ENCODE data around the gene BOLA3.

Gene BOLA3

DNA sequence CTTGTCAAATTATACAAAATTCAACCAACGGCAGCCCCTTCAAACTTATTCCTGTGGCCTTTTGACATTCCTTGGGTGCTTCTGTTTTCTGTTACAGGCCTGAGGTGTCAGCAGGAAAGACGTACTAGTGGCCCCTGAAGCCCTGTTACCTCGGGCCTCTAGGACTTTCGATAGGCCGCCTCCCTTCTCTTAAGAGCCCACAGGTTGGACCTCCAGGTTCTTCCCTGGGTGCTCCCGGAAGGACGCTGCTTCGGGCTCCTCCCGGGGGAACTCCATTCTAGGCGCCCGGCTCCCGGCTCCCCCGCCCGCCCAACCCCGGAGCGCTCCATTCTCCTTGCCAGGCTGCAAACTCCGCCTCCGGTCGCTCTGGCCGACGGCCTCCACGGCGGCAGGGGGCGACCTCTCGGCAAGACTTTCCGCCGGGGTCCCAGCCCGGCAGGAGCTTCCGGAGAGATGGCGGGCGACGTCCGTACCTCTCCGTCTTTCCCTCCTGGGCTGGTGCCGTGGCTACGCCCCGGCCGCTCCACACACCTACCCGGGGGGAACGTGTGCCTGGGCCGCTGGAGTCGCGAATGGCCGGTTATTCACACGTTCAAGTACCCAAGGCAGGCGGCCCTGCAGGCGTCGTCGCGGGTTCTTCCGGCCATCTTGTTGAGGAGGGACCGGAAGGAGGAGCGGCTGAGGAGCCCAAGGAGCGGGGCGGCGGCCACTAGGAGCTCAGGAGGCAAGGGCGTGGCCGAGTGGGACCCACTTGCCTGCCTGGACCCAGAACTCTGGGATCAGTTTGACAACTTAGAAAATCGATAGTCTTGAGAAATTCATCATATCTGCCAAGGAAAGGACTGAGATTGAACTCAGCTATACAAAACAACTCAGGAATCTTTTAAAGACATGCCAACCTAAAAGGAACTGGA, 27.5 kb downstream of the BOLA3 start (continued):
- TF ChIP-seq, protein P1, sequence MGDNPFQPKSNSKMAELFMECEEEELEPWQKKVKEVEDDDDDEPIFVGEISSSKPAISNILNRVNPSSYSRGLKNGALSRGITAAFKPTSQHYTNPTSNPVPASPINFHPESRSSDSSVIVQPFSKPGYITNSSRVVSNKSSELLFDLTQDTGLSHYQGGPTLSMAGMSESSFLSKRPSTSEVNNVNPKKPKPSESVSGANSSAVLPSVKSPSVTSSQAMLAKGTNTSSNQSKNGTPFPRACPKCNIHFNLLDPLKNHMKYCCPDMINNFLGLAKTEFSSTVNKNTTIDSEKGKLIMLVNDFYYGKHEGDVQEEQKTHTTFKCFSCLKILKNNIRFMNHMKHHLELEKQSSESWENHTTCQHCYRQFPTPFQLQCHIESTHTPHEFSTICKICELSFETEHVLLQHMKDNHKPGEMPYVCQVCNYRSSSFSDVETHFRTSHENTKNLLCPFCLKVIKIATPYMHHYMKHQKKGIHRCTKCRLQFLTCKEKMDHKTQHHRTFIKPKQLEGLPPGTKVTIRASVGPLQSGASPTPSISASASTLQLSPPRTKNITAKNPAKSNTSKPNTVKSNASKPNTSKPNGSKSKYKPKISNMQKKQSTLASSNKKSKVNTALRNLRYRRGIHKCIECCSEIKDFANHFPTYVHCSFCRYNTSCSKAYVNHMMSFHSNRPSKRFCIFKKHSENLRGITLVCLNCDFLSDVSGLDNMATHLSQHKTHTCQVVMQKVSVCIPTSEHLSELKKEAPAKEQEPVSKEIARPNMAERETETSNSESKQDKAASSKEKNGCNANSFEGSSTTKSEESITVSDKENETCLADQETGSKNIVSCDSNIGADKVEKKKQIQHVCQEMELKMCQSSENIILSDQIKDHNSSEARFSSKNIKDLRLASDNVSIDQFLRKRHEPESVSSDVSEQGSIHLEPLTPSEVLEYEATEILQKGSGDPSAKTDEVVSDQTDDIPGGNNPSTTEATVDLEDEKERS (tag by site-specific recombination; IDR thresholded peaks at IDR 0.05), result 0 out of 2 replicates have a peak, but pooled peaks have one; percentile 83
- TF ChIP-seq ZNF157 (tag by site-specific recombination; IDR thresholded peaks at IDR 0.05) (no peak), ZBTB48 (tag by site-specific recombination; IDR thresholded peaks at IDR 0.05) (peak; percentile 53; the same call in 1 of the 2 replicates), MZF1 (tag by site-specific recombination; IDR thresholded peaks at IDR 0.05; ENCODE audit: borderline replicate concordance) (no peak), ZNF248 (tag by site-specific recombination; IDR thresholded peaks at IDR 0.05) (no peak), ZNF174 (tag by site-specific recombination; IDR thresholded peaks at IDR 0.05) (no peak), EGR2 (tag by site-specific recombination; IDR thresholded peaks at IDR 0.05; ENCODE audit: low read depth) (no peak), ZNF341 (tag by site-specific recombination; IDR thresholded peaks at IDR 0.05; ENCODE audit: low read depth) (0 out of 2 replicates have a peak, but pooled peaks have one; percentile 22), ZNF501 (tag by site-specific recombination; IDR thresholded peaks at IDR 0.05) (peak; percentile 95), HOXA7 (CRISPR knock-in tag; IDR thresholded peaks at IDR 0.05; ENCODE audit: borderline replicate concordance) (no peak), ZNF239 (tag by site-specific recombination; IDR thresholded peaks at IDR 0.05) (no peak), ZEB2 (tag by site-specific recombination; IDR thresholded peaks at IDR 0.05) (peak; percentile 88), ZSCAN16 (tag by site-specific recombination; IDR thresholded peaks at IDR 0.05) (no peak), KLF1 (tag by site-specific recombination; IDR thresholded peaks at IDR 0.05) (peak; percentile 66), SP7 (tag by site-specific recombination; IDR thresholded peaks at IDR 0.05) (peak; percentile 90), ZXDB (tag by site-specific recombination; IDR thresholded peaks at IDR 0.05) (peak; percentile 98), BCL11B (tag by site-specific recombination; IDR thresholded peaks at IDR 0.05; ENCODE audit: low read depth) (peak; percentile 33; the same call in 1 of the 2 replicates), SCRT2 (tag by site-specific recombination; IDR thresholded peaks at IDR 0.05) (peak; percentile 68), ZNF555 (tag by site-specific recombination; conservative IDR thresholded peaks at IDR 0.05) (no peak), GFI1B (tag by site-specific recombination; IDR thresholded peaks at IDR 0.05) (peak; percentile 13; the same call in 1 of the 2 replicates)
- TF ChIP-seq, protein P2, sequence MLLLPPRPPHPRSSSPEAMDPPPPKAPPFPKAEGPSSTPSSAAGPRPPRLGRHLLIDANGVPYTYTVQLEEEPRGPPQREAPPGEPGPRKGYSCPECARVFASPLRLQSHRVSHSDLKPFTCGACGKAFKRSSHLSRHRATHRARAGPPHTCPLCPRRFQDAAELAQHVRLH (tag by site-specific recombination; IDR thresholded peaks at IDR 0.05), result peak; percentile 91
- TF ChIP-seq, protein P3, sequence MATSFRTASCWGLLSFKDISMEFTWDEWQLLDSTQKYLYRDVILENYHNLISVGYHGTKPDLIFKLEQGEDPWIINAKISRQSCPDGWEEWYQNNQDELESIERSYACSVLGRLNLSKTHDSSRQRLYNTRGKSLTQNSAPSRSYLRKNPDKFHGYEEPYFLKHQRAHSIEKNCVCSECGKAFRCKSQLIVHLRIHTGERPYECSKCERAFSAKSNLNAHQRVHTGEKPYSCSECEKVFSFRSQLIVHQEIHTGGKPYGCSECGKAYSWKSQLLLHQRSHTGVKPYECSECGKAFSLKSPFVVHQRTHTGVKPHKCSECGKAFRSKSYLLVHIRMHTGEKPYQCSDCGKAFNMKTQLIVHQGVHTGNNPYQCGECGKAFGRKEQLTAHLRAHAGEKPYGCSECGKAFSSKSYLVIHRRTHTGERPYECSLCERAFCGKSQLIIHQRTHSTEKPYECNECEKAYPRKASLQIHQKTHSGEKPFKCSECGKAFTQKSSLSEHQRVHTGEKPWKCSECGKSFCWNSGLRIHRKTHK (tag by site-specific recombination; IDR thresholded peaks at IDR 0.05), result no peak
- TF ChIP-seq, protein P4, sequence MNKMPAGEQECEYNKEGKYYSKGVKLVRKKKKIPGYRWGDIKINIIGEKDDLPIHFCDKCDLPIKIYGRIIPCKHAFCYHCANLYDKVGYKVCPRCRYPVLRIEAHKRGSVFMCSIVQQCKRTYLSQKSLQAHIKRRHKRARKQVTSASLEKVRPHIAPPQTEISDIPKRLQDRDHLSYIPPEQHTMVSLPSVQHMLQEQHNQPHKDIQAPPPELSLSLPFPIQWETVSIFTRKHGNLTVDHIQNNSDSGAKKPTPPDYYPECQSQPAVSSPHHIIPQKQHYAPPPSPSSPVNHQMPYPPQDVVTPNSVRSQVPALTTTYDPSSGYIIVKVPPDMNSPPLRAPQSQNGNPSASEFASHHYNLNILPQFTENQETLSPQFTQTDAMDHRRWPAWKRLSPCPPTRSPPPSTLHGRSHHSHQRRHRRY (tag by site-specific recombination; IDR thresholded peaks at IDR 0.05), result no peak
- TF ChIP-seq, protein P5, sequence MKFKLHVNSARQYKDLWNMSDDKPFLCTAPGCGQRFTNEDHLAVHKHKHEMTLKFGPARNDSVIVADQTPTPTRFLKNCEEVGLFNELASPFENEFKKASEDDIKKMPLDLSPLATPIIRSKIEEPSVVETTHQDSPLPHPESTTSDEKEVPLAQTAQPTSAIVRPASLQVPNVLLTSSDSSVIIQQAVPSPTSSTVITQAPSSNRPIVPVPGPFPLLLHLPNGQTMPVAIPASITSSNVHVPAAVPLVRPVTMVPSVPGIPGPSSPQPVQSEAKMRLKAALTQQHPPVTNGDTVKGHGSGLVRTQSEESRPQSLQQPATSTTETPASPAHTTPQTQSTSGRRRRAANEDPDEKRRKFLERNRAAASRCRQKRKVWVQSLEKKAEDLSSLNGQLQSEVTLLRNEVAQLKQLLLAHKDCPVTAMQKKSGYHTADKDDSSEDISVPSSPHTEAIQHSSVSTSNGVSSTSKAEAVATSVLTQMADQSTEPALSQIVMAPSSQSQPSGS (tag by site-specific recombination; IDR thresholded peaks at IDR 0.05; ENCODE audit: low read depth), result no peak
- TF ChIP-seq, protein P6, sequence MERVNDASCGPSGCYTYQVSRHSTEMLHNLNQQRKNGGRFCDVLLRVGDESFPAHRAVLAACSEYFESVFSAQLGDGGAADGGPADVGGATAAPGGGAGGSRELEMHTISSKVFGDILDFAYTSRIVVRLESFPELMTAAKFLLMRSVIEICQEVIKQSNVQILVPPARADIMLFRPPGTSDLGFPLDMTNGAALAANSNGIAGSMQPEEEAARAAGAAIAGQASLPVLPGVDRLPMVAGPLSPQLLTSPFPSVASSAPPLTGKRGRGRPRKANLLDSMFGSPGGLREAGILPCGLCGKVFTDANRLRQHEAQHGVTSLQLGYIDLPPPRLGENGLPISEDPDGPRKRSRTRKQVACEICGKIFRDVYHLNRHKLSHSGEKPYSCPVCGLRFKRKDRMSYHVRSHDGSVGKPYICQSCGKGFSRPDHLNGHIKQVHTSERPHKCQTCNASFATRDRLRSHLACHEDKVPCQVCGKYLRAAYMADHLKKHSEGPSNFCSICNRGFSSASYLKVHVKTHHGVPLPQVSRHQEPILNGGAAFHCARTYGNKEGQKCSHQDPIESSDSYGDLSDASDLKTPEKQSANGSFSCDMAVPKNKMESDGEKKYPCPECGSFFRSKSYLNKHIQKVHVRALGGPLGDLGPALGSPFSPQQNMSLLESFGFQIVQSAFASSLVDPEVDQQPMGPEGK (tag by site-specific recombination; IDR thresholded peaks at IDR 0.05), result 0 out of 2 replicates have a peak, but pooled peaks have one; percentile 43
- TF ChIP-seq, protein P7, sequence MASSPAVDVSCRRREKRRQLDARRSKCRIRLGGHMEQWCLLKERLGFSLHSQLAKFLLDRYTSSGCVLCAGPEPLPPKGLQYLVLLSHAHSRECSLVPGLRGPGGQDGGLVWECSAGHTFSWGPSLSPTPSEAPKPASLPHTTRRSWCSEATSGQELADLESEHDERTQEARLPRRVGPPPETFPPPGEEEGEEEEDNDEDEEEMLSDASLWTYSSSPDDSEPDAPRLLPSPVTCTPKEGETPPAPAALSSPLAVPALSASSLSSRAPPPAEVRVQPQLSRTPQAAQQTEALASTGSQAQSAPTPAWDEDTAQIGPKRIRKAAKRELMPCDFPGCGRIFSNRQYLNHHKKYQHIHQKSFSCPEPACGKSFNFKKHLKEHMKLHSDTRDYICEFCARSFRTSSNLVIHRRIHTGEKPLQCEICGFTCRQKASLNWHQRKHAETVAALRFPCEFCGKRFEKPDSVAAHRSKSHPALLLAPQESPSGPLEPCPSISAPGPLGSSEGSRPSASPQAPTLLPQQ (tag by site-specific recombination; IDR thresholded peaks at IDR 0.05), result peak; percentile 99
